DMS53 treated with DMSO at 0.1 percent for 48 hours (cell line): ENCODE results near the gene MSRB3.

Source experiments
- DNase-seq: peaks from one replicate; lab custom pipeline; 2025; ENCODE audit not compliant: unreplicated experiment; lab: John Stamatoyannopoulos, UW

MSRB3 gene

DNA sequence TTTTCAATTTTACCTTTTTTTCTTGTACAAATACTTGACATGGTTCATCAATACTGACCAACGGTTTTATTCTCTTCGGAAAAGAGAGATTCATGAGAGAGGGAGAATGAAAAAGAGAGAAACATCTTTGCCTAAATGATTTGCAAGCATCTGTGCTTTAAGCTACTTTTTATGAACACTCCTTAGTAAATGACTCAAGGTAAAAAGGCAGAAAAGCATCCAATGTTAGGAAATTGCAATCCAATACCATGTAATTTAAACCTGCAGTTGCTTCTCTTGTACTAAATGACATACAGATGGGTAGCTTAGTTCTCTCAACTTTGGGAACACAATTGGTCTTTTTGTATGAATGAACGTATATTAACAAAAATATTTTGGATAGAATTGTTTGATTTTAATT lies 46.1 kb downstream of the MSRB3 start:
- DNase-seq, result no peak

GRCh38 chr12:65325183-65325582 lies 46.7 kb downstream of the MSRB3 start:
- no peak for DNase-seq

GRCh38 chr12:65326616-65327015 lies 48.1 kb downstream of the MSRB3 start:
- no peak for DNase-seq

- DNase-seq, result no peak
Measured at GRCh38 chr12:65327207-65328076, 49.0 kb downstream of the MSRB3 start.

GRCh38 chr12:65329721-65330120 lies 51.2 kb downstream of the MSRB3 start:
- DNase-seq, result no peak

DNA sequence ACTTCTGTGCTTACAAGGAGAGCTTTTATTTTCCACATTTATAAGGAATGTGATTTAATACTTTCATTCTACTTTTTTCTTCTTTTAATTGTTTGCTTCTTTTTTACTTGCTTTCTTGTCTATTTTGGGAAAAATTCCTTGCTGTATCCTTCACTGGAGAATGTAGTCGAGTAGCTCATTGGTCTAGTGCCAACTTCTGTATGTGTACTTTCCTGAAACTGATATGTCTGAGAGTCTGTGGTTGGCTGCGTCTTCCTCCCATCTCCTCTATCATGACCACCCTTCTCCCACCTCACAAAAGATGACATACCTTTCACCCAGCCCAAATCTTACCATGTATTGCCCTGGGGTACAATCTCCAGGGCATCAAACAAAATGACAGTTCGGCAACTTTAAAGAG lies 51.8 kb downstream of the MSRB3 start:
- no peak for DNase-seq

- no peak for DNase-seq
Measured at GRCh38 chr12:65331456-65331855, 53.0 kb downstream of the MSRB3 start.

DNA sequence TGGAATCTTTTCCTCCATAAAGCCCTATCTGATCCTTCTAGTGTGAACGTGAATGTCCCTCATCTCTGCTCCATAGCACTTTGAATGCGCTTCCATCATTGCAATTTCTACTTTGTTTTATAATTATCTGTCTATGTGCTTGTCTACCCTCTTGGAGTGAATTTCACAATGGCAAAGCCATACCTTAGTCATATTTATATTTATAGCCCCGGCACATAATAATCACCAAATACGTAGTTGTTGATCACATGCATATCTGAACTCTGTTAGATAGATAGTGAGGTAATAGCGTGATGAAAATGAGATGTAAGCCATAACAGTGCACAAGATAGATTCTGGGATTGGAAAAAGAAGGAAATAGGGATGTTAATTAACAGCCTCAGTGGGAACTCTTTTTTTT lies 55.2 kb downstream of the MSRB3 start:
- DNase-seq, result no peak

DNA sequence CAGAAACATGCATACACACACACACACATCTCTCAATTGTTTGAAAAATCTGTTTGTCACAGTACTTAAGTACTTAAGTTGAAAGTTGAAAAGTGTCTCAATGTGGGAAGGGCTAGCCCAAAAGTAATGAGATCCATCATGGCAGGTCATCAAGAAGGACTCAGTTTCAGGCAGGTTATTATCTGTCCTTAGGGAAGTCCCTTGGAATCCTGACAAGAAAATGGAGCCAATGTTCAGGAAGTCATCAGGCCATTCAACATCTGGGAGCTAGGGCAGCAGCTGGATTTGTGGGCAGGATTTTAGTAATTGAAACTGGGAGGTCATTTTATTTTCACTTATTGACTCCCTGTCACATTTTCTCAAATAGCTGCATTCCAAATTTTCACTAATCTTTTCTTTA lies 56.0 kb downstream of the MSRB3 start:
- no peak for DNase-seq

GRCh38 chr12:65335021-65335714 lies 56.7 kb downstream of the MSRB3 start:
- DNase-seq, result peak; percentile 21

DNA sequence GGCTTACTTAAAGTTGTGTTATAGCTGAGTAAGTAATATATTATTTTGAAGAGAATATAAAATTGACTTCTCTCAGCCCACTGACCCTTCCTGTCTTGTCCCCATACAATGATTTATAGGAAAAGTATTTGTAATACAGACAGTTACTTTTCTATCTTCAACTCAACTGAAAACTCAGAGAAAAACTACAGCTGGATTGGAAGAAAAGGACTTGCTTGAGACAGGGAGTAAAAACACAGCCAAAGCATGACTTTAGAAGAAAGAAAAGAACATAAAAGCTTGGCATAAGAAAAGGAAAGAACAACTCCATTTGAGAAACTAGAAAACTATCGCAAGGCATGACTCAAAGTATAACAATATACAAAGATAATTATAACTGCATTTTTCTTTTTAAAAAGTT lies 57.5 kb downstream of the MSRB3 start:
- no peak for DNase-seq

GRCh38 chr12:65339161-65339560 lies 60.7 kb downstream of the MSRB3 start:
- DNase-seq, result no peak

DNA sequence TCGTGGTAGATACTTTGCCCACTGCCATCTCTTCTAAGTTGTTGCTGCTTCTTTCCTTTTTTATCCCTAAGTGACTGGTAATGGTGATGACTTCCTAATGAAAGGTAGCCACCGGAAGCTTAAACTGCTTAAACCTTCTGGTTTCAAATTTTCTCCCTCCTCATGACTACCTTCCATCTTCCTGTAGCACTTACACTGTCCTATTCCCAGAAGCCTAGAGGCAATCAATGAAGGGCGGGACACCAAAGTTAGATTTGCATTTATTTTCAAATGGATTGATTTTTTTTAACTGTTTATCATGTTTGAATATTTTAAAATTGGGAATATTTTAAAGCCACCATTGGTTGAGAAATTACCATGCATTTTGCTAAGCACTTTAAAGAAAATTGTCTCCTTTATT lies 64.7 kb downstream of the MSRB3 start:
- DNase-seq, result no peak

- DNase-seq, result no peak
Measured at GRCh38 chr12:65343801-65344200, 65.3 kb downstream of the MSRB3 start.

DNA sequence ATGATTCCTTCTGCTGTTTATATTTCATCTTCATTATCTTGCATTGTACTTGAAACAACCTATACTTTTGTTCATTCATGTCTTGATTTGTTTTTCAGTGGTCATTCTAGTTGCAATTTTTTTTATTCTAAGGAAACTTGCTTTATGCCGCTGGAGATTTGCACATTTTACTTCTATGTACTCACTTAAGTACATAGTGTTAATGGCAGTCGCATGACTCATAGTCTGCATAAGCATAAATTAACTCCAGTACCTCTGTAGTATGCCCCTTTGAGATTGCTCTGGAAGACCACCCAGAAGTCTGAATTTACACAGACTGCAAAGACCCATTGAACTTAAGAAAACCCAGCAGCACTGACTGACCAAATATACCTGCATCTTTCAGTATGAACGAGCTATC lies 77.0 kb downstream of the MSRB3 start:
- no peak for DNase-seq

GRCh38 chr12:65362234-65363031 lies 84.0 kb downstream of the MSRB3 start:
- no peak for DNase-seq

GRCh38 chr12:65364046-65364445 lies 85.6 kb downstream of the MSRB3 start:
- DNase-seq, result no peak

DNA sequence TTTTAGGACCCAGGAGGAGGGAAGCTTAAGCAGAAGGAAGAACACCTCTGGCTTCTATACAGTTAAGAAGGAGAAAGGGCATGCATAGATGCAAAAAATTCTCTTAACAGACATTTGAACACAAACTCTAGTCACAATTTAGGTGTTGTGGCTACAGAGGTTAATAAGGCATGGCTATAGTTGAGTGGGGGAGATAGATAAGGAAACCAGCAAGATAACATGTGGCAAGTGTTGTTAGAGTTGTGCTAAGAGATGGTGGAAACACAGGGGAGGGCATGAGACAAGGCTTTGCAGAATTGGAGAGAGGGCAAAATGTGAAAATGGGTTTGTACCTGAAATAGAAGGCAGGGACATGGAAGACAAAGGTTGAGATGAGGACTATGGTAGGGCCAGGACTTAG lies 88.9 kb downstream of the MSRB3 start:
- DNase-seq, result no peak

- no peak for DNase-seq
Measured at GRCh38 chr12:65368055-65368454, 89.6 kb downstream of the MSRB3 start.

DNA sequence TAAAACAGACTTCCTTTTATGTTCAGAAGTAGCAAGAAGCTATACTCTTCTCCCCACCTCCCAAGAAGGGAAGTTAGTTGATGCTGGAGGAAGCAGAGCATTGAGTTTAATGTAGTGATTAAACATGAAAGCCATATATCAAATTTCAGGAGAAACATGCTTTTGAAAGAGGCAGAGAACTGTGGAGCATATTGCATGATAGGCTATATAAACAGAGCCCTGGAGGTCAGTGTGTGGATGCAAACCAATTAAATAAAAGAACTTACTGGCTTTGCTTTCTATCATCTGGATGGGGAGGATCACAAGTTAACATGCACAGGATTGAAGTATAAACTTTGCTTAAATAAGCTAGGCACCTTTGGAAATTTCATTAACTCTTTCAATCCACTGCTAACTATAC lies 94.1 kb downstream of the MSRB3 start:
- DNase-seq, result no peak

GRCh38 chr12:65384240-65384639 lies 105.8 kb downstream of the MSRB3 start:
- no peak for DNase-seq

DNA sequence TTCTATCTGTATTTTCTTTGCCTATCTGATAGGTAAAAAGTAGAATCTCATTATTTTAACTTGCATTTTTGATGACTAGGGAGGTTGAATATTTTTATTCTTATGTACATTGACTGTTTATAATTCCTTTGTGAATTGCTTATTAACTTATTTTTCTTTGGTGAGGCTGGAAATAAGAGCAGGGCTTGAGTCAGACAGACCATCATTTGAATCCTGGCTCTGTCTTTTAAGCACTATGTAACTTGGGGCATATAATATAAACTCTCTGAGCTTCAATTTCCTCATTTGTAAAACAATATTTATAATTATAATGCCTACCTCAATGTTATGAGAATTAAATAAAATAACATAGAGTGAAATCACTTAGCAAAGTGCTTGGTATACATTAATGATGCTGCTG lies 108.9 kb downstream of the MSRB3 start:
- no peak for DNase-seq
